NCI-H1048 (cell line): ENCODE results near the gene PGM3.

Experiments
- DNase-seq: peaks from one replicate; lab custom pipeline; 2025; lab: John Stamatoyannopoulos, UW

PGM3 gene

GRCh38 chr6:83117802-83118201 lies 75.3 kb downstream of the PGM3 start:
- DNase-seq, result no peak
